ENCODE data around the gene BMPER. TPM values are rescaled to one million over a fixed set of nuclear protein-coding genes. Genes with fewer than 3 reads are reported as not detected.

BMPER gene
- total RNA-seq, 5 donors from 2014 or later (not counting 1 experiment from before 2014, with no cell fraction given), result 0.20 to 0.47 TPM; not detected in 3

DNA sequence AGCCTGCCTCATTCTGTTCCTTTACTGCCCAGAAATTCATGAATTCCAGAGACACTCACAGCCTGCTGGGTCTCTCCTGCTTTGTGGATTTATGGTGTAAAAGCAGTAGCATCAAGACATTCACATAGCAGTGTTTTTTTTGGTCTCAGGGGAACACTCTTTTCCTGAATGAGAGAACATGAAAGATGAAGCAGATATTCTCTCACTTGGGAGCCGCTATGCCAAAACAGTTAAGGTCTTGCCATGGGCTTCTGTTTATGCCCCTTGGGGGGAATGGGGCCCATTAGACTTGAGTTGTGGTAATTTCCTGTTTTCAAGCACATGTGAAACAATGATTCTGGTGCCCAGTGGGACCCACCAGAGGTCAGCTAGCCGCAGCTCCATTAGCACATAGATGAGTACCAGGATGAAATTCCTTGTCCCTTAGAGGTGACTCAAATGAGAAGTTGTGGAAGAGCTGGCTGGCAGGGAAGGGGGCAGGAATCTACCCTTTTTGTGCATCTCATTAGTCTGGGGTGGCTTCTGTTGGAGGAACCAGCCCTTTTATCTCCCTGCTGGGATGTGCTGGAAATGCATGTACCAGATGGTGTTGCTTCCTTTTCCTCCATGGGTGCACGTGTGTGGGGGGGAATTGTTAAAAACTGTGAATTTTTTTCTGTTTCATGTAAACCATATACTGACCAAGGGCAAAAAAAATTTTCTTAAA, 13.3 kb downstream of the BMPER start:
- ChIA-PET CTCF (no interaction called here), POLR2A (no interaction called here)
- Mint-ChIP-seq H3K27me3 (peaks cover 10 to 17% of the 10 kb centered on the region in 2 donors), H3K27ac (no peak overlapping the region), H3K36me3 (no peaks in the 10 kb centered on the region), H3K4me1 (no peaks in the 10 kb centered on the region), H3K9me3 (no peaks in the 10 kb centered on the region), H3K4me3 (no peak overlapping the region)
- WGBS (ENCODE audit: insufficient coverage), result 75% methylated on average over 2 of the region's 3 CpGs
- no peaks in the 10 kb centered on the region for H3K9me3 ChIP-seq
- H3K27ac ChIP-seq (ENCODE audit: low read length), result no peak overlapping the region
- no peaks in the 10 kb centered on the region for H3K36me3 ChIP-seq (ENCODE audit: control insufficient read depth in 2 of 2, extremely low read depth in 1 of 2, insufficient read depth in 1 of 2, low read length in 1 of 2)
- H3K4me1 ChIP-seq (ENCODE audit: control insufficient read depth in 1 of 2, extremely low read depth in 1 of 2, insufficient read depth in 2 of 2, low read length in 2 of 2), result no peaks in the 10 kb centered on the region
- peaks cover 0 to 2% of the 10 kb centered on the region in 2 experiments for H3K27me3 ChIP-seq (replicated peaks in 1 of 2; ENCODE audit: control insufficient read depth in 2 of 2, extremely low read depth in 1 of 2, insufficient read depth in 2 of 2, low read length in 1 of 2)
- ATAC-seq (replicated peaks in 1 of 4) (no peak), DNase-seq (no peak)
- no peak overlapping the region for H3K4me3 ChIP-seq (ENCODE audit: control insufficient read depth in 1 of 2, extremely low read depth in 1 of 2, low read length in 1 of 2)

DNA sequence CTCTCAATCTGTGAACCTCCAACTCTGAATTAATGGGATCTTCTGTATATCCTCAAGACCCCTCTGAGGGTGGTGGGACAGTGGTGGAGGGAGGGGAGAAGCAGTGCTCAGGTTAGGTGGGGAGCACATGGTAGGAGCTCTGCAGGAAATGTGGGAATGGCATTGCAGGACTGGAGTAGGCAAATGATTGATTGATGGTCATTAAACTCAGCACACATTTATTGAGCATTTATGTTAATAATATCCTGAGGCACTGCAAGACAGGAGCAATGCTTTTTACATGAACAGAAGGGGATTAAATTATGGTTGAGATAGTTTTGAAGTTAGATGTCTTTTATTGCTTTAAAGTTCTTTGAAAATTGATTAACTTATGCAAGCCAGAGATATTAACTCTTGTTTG, 14.1 kb downstream of the BMPER start:
- peaks cover 18 to 26% of the 10 kb centered on the region in 2 donors for H3K27me3 Mint-ChIP-seq
- Histone ChIP-seq H3K36me3 (ENCODE audit: control insufficient read depth in 2 of 2, extremely low read depth in 1 of 2, insufficient read depth in 1 of 2, low read length in 1 of 2) (no peaks in the 10 kb centered on the region), H3K9me3 (no peaks in the 10 kb centered on the region), H3K27ac (ENCODE audit: low read length) (no peak overlapping the region), H3K4me1 (ENCODE audit: control insufficient read depth in 1 of 2, extremely low read depth in 1 of 2, insufficient read depth in 2 of 2, low read length in 2 of 2) (no peaks in the 10 kb centered on the region), H3K4me3 (ENCODE audit: control insufficient read depth in 1 of 2, extremely low read depth in 1 of 2, low read length in 1 of 2) (no peak overlapping the region), H3K27me3 (replicated peaks in 1 of 2; ENCODE audit: control insufficient read depth in 2 of 2, extremely low read depth in 1 of 2, insufficient read depth in 2 of 2, low read length in 1 of 2) (peaks cover 0 to 2% of the 10 kb centered on the region in 2 experiments)
- H3K4me1 Mint-ChIP-seq, result no peaks in the 10 kb centered on the region
- POLR2A ChIA-PET, result no interaction called here
- ATAC-seq (replicated peaks in 1 of 4) (no peak), DNase-seq (no peak)
- CTCF ChIA-PET, result no interaction called here
- no peak overlapping the region for H3K4me3 Mint-ChIP-seq
- H3K27ac Mint-ChIP-seq, result no peak overlapping the region
- no peaks in the 10 kb centered on the region for H3K9me3 Mint-ChIP-seq
- H3K36me3 Mint-ChIP-seq, result no peaks in the 10 kb centered on the region

DNA sequence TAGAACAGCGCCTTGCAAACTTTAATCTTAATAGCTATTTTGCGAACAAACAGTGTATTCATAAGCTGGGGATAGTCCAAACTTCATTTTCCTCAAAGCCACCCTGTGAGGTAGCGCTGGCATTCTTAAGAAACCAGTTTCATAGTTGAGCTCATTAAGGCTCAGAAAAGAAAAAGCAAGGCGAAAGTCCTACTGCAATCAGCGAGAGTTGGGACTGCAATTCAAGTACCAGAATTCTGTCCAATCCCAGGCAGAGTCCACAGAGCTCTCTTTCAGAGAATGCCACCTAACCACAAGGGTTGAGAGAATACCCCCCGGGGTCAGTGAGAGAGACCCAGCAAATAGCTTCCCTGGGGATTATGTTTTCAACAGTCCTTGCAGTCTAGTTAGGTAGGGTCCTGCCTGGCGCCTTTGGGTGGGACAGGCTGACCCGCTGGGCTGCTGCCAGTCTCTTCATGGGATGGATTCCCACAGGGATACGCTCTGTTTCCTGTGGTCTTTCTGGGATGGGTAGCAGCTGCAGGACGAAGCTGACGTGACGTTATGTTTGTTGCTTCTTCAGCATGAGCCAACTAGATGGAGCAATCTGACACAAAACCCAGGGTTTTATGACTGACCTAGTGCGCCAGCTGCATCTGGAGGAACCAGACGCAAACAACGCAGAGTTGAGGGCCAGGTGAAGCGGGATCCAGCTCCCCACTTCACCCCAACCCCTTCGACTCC, 16.0 kb downstream of the BMPER start:
- ATAC-seq (replicated peaks in 1 of 4), result no peak
- Mint-ChIP-seq H3K4me1 (no peaks in the 10 kb centered on the region), H3K27me3 (peaks cover 23 to 30% of the 10 kb centered on the region in 2 donors), H3K27ac (no peak overlapping the region), H3K9me3 (no peaks in the 10 kb centered on the region), H3K36me3 (no peaks in the 10 kb centered on the region), H3K4me3 (no peak overlapping the region)
- no peaks in the 10 kb centered on the region for H3K9me3 ChIP-seq
- H3K4me1 ChIP-seq (ENCODE audit: control insufficient read depth in 1 of 2, extremely low read depth in 1 of 2, insufficient read depth in 2 of 2, low read length in 2 of 2), result no peaks in the 10 kb centered on the region
- 84% methylated on average over 15 of the region's 17 CpGs for WGBS (ENCODE audit: insufficient coverage)
- no peak overlapping the region for H3K27ac ChIP-seq (ENCODE audit: low read length)
- no peaks in the 10 kb centered on the region for H3K36me3 ChIP-seq (ENCODE audit: control insufficient read depth in 2 of 2, extremely low read depth in 1 of 2, insufficient read depth in 1 of 2, low read length in 1 of 2)
- POLR2A ChIA-PET, result no interaction called here
- H3K4me3 ChIP-seq (ENCODE audit: control insufficient read depth in 1 of 2, extremely low read depth in 1 of 2, low read length in 1 of 2), result no peak overlapping the region
- CTCF ChIA-PET, result interaction anchor here (0.6 to 1.1 kb wide), 2 partner anchors 11 kb away, joined by 3 read pairs; no protein-coding TSS in a partner anchor
- H3K27me3 ChIP-seq (replicated peaks in 1 of 2; ENCODE audit: control insufficient read depth in 2 of 2, extremely low read depth in 1 of 2, insufficient read depth in 2 of 2, low read length in 1 of 2), result peaks cover 0 to 2% of the 10 kb centered on the region in 2 experiments
- no peak for DNase-seq

DNA sequence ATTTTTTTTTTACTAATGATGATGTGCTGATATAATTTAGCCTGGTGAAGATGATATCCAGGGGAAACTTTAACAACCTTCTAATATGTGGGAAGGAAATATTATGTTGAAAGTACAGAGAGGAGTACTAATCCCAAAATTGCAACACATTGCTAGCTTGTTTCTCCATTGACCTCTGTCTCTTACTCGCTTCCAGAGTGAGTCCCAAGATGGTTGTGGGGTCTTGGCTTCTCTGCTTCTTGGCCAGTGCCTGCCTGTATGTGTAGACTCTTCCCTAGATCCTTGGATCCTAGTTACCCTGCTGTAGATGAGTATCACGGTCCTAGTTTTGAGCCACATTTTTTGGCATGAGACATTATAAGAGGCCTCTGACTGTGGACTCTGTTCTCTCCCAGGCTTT, 17.5 kb downstream of the BMPER start:
- WGBS (ENCODE audit: insufficient coverage), result 93% methylated on average over 2 of the region's 2 CpGs
- Mint-ChIP-seq H3K36me3 (no peaks in the 10 kb centered on the region), H3K4me3 (no peak overlapping the region), H3K9me3 (no peaks in the 10 kb centered on the region), H3K27me3 (peaks cover 23 to 32% of the 10 kb centered on the region in 2 donors), H3K4me1 (no peaks in the 10 kb centered on the region), H3K27ac (no peak overlapping the region)
- Histone ChIP-seq H3K27me3 (replicated peaks in 1 of 2; ENCODE audit: control insufficient read depth in 2 of 2, extremely low read depth in 1 of 2, insufficient read depth in 2 of 2, low read length in 1 of 2) (peaks cover 0 to 3% of the 10 kb centered on the region in 2 experiments), H3K36me3 (ENCODE audit: control insufficient read depth in 2 of 2, extremely low read depth in 1 of 2, insufficient read depth in 1 of 2, low read length in 1 of 2) (no peaks in the 10 kb centered on the region), H3K9me3 (no peaks in the 10 kb centered on the region), H3K4me3 (ENCODE audit: control insufficient read depth in 1 of 2, extremely low read depth in 1 of 2, low read length in 1 of 2) (no peak overlapping the region), H3K4me1 (ENCODE audit: control insufficient read depth in 1 of 2, extremely low read depth in 1 of 2, insufficient read depth in 2 of 2, low read length in 2 of 2) (no peaks in the 10 kb centered on the region), H3K27ac (ENCODE audit: low read length) (no peak overlapping the region)
- DNase-seq, result no peak
- ATAC-seq (replicated peaks in 1 of 4), result no peak
- CTCF ChIA-PET, result no interaction called here
- POLR2A ChIA-PET, result no interaction called here

- Mint-ChIP-seq H3K36me3 (no peaks in the 10 kb centered on the region), H3K9me3 (no peaks in the 10 kb centered on the region), H3K27ac (no peak overlapping the region), H3K4me1 (no peaks in the 10 kb centered on the region), H3K4me3 (no peak overlapping the region), H3K27me3 (peaks cover 23 to 32% of the 10 kb centered on the region in 2 donors)
- Histone ChIP-seq H3K4me3 (ENCODE audit: control insufficient read depth in 1 of 2, extremely low read depth in 1 of 2, low read length in 1 of 2) (no peak overlapping the region), H3K27me3 (replicated peaks in 1 of 2; ENCODE audit: control insufficient read depth in 2 of 2, extremely low read depth in 1 of 2, insufficient read depth in 2 of 2, low read length in 1 of 2) (peaks cover 0 to 7% of the 10 kb centered on the region in 2 experiments), H3K9me3 (no peaks in the 10 kb centered on the region), H3K4me1 (ENCODE audit: control insufficient read depth in 1 of 2, extremely low read depth in 1 of 2, insufficient read depth in 2 of 2, low read length in 2 of 2) (no peaks in the 10 kb centered on the region), H3K27ac (ENCODE audit: low read length) (no peak overlapping the region), H3K36me3 (ENCODE audit: control insufficient read depth in 2 of 2, extremely low read depth in 1 of 2, insufficient read depth in 1 of 2, low read length in 1 of 2) (no peaks in the 10 kb centered on the region)
- POLR2A ChIA-PET, result no interaction called here
- DNase-seq, result no peak
- CTCF ChIA-PET, result interaction anchor here in 1 of 2 donors (1.4 kb wide), 1 partner anchor 9 kb away, joined by 5 read pairs; no protein-coding TSS in a partner anchor
- ATAC-seq (replicated peaks in 1 of 4), result no peak
- 65% methylated on average over 4 of the region's 5 CpGs for WGBS (ENCODE audit: insufficient coverage)
These were observed 18.3 kb downstream of the BMPER start for GRCh38 chr7:33923440-33924229.

GRCh38 chr7:33926535-33926934, 21.2 kb downstream of the BMPER start:
- H3K36me3 Mint-ChIP-seq, result no peaks in the 10 kb centered on the region
- peaks cover 25 to 35% of the 10 kb centered on the region in 2 donors for H3K27me3 Mint-ChIP-seq
- H3K9me3 Mint-ChIP-seq, result no peaks in the 10 kb centered on the region
- WGBS (ENCODE audit: insufficient coverage), result 81% methylated on average over 2 of the region's 3 CpGs
- Histone ChIP-seq H3K9me3 (no peaks in the 10 kb centered on the region), H3K4me1 (ENCODE audit: control insufficient read depth in 1 of 2, extremely low read depth in 1 of 2, insufficient read depth in 2 of 2, low read length in 2 of 2) (no peaks in the 10 kb centered on the region), H3K27ac (ENCODE audit: low read length) (no peak overlapping the region), H3K27me3 (replicated peaks in 1 of 2; ENCODE audit: control insufficient read depth in 2 of 2, extremely low read depth in 1 of 2, insufficient read depth in 2 of 2, low read length in 1 of 2) (peaks cover 0 to 4% of the 10 kb centered on the region in 2 experiments), H3K36me3 (ENCODE audit: control insufficient read depth in 2 of 2, extremely low read depth in 1 of 2, insufficient read depth in 1 of 2, low read length in 1 of 2) (no peaks in the 10 kb centered on the region), H3K4me3 (ENCODE audit: control insufficient read depth in 1 of 2, extremely low read depth in 1 of 2, low read length in 1 of 2) (no peak overlapping the region)
- DNase-seq (no peak), ATAC-seq (replicated peaks in 1 of 4) (no peak)
- POLR2A ChIA-PET, result no interaction called here
- H3K4me3 Mint-ChIP-seq, result no peak overlapping the region
- no peak overlapping the region for H3K27ac Mint-ChIP-seq
- H3K4me1 Mint-ChIP-seq, result no peaks in the 10 kb centered on the region
- CTCF ChIA-PET, result interaction anchor here in 1 of 2 donors (0.6 kb wide), 1 partner anchor 1122 kb away, joined by 8 read pairs; no protein-coding TSS in a partner anchor
